Measurements from ENCODE around the gene SMIM32. TPM values are rescaled to one million over a fixed set of nuclear protein-coding genes. Genes with fewer than 3 reads are reported as not detected.

The SMIM32 gene
- total RNA-seq, 1 experiment from 2014 or later = 0.42 TPM

- DNase-seq = no peak
- H3K9me3 Mint-ChIP-seq (ENCODE audit: low read depth, unreplicated experiment) = peaks cover 4% of the 10 kb centered on the region
- H3K36me3 Mint-ChIP-seq (ENCODE audit: insufficient read depth, unreplicated experiment) = no peaks in the 10 kb centered on the region
- CTCF ChIA-PET = interaction anchor here (0.6 kb wide), 1 partner anchor 393 kb away, joined by 3 read pairs; no protein-coding TSS in a partner anchor
- BruUV-seq (replicated peaks) = no TSS peak
- intact Hi-C loops (cut with micrococcal nuclease; ENCODE audit: unreplicated experiment) = no loop called here
- H3K4me3 Mint-ChIP-seq (ENCODE audit: low read depth, unreplicated experiment) = no peak overlapping the region
- no peak for TF ChIP-seq CTCF (IDR thresholded peaks at IDR 0.05; ENCODE audit: unreplicated experiment)
- H3K27me3 Mint-ChIP-seq (ENCODE audit: unreplicated experiment) = peaks cover 15% of the 10 kb centered on the region
- H3K4me1 Mint-ChIP-seq (ENCODE audit: low read depth, unreplicated experiment) = peaks cover 4% of the 10 kb centered on the region
- no peak overlapping the region for H3K27ac Mint-ChIP-seq (ENCODE audit: unreplicated experiment)
Measured at GRCh38 chr5:136221340-136221739, 28.4 kb upstream of the SMIM32 start.

DNA sequence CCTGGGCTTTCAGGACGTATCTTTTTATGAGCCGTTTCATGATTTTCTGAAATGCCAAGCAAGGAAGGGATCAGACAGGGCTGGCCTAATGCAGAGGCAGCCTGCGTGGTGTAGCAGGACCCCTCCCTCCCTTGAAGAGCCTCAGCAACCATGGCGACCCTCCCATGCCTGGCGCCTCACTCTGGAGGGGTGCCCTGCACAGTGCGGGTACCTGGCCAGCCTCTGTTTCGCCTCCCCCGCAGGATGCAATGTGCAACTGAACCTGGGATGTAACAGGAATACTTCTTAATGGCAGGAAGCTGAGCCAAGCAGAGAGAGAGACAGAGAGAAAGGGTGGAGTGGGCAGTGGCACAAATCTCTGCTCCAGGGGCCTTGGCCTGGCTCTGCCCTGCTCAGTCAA, 23.3 kb upstream of the SMIM32 start:
- Mint-ChIP-seq H3K27me3 (ENCODE audit: unreplicated experiment) (no peaks in the 10 kb centered on the region), H3K9me3 (ENCODE audit: low read depth, unreplicated experiment) (peaks cover 1% of the 10 kb centered on the region), H3K27ac (ENCODE audit: unreplicated experiment) (no peak overlapping the region), H3K4me3 (ENCODE audit: low read depth, unreplicated experiment) (no peak overlapping the region), H3K36me3 (ENCODE audit: insufficient read depth, unreplicated experiment) (no peaks in the 10 kb centered on the region), H3K4me1 (ENCODE audit: low read depth, unreplicated experiment) (no peaks in the 10 kb centered on the region)
- CTCF ChIA-PET = interaction anchor here (0.9 kb wide), 1 partner anchor 296 kb away, joined by 3 read pairs; no protein-coding TSS in a partner anchor
- intact Hi-C loops (cut with micrococcal nuclease; ENCODE audit: unreplicated experiment) = no loop called here
- no peak for TF ChIP-seq CTCF (IDR thresholded peaks at IDR 0.05; ENCODE audit: unreplicated experiment)
- no TSS peak for BruUV-seq (replicated peaks)
- no peak for DNase-seq

DNA sequence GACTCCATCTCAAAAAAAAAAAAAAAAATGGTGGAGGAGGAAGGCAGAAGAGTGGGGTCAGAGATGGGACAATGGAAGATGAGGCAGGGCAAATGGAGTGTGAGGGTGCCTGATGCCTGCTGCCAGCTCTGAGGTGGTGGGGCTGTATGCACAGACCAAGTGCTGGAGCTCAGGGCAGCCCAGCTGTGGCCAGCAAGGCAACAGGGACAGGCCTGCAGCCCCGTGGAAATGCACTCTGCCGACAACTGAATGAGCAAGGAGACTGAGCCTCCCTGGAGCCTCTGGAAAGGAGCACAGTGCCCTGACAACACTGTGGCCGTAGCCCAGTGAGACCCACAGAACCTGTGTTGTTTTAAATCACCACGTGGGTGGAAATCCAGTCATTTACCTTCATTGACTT, 22.9 kb upstream of the SMIM32 start:
- no peak overlapping the region for H3K27ac Mint-ChIP-seq (ENCODE audit: unreplicated experiment)
- no peaks in the 10 kb centered on the region for H3K27me3 Mint-ChIP-seq (ENCODE audit: unreplicated experiment)
- H3K9me3 Mint-ChIP-seq (ENCODE audit: low read depth, unreplicated experiment) = no peaks in the 10 kb centered on the region
- no peak overlapping the region for H3K4me3 Mint-ChIP-seq (ENCODE audit: low read depth, unreplicated experiment)
- intact Hi-C loops (cut with micrococcal nuclease; ENCODE audit: unreplicated experiment) = no loop called here
- no peak for DNase-seq
- CTCF ChIA-PET = interaction anchor here (0.9 kb wide), 1 partner anchor 295 kb away, joined by 3 read pairs; no protein-coding TSS in a partner anchor
- no peak for TF ChIP-seq CTCF (IDR thresholded peaks at IDR 0.05; ENCODE audit: unreplicated experiment)
- H3K4me1 Mint-ChIP-seq (ENCODE audit: low read depth, unreplicated experiment) = no peaks in the 10 kb centered on the region
- BruUV-seq (replicated peaks) = no TSS peak
- no peaks in the 10 kb centered on the region for H3K36me3 Mint-ChIP-seq (ENCODE audit: insufficient read depth, unreplicated experiment)

DNA sequence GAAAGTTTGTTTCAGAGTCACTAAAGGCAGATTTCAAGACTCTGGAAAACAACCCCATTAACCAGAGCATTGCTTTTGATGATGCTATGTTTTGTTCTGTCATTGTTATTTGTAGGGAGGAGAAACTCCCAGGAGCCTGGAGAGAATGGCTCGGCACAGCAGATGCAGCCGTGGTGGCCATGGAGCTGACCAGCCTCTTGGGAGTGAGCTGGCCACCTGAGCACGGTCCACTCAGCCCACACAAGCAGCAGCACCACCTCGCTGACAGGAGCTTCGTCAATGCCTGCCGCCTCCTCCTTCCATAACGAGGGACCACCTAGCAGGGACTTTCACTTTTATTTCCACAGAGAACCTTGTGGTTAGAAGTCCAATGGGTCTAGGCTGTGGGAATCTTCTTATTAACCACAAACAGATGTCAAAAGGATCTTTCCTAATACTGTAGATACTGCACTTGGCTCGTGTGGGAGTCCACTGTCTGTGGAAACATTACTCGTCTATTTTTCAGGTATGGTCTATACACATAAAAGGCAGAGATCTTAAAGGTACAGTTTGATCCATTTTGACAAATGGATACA, 21.0 kb upstream of the SMIM32 start:
- BruUV-seq (replicated peaks) = no TSS peak
- no peaks in the 10 kb centered on the region for H3K4me1 Mint-ChIP-seq (ENCODE audit: low read depth, unreplicated experiment)
- no peaks in the 10 kb centered on the region for H3K36me3 Mint-ChIP-seq (ENCODE audit: insufficient read depth, unreplicated experiment)
- H3K27me3 Mint-ChIP-seq (ENCODE audit: unreplicated experiment) = no peaks in the 10 kb centered on the region
- H3K4me3 Mint-ChIP-seq (ENCODE audit: low read depth, unreplicated experiment) = no peak overlapping the region
- DNase-seq = no peak
- CTCF ChIA-PET = interaction anchor here (1.2 kb wide), 1 partner anchor 9 kb away, joined by 3 read pairs; no protein-coding TSS in a partner anchor
- TF ChIP-seq CTCF (IDR thresholded peaks at IDR 0.05; ENCODE audit: unreplicated experiment) = no peak
- no peaks in the 10 kb centered on the region for H3K9me3 Mint-ChIP-seq (ENCODE audit: low read depth, unreplicated experiment)
- H3K27ac Mint-ChIP-seq (ENCODE audit: unreplicated experiment) = no peak overlapping the region
- intact Hi-C loops (cut with micrococcal nuclease; ENCODE audit: unreplicated experiment) = loop anchor here (5.0 kb wide), 1 partner anchor 267 kb away; no protein-coding TSS in a partner anchor
